ENCODE measurements around the gene RNF212B.
"Not testable (repeated sequence)": the region's sequence is repeated elsewhere in the genome, so short reads cannot be mapped to it uniquely, and the experiment has no call there.

Gene RNF212B

GRCh38 chr14:23217032-23218020 lies 20.4 kb upstream of the RNF212B start:
- H3K27me3 ChIP-seq (replicated peaks; ENCODE audit: control insufficient read depth, insufficient read depth, low read length), result no peaks in the 10 kb centered on the region
- no peaks in the 10 kb centered on the region for H3K36me3 ChIP-seq (ENCODE audit: control insufficient read depth, insufficient read depth, low read length)
- TF ChIP-seq, protein P1, sequence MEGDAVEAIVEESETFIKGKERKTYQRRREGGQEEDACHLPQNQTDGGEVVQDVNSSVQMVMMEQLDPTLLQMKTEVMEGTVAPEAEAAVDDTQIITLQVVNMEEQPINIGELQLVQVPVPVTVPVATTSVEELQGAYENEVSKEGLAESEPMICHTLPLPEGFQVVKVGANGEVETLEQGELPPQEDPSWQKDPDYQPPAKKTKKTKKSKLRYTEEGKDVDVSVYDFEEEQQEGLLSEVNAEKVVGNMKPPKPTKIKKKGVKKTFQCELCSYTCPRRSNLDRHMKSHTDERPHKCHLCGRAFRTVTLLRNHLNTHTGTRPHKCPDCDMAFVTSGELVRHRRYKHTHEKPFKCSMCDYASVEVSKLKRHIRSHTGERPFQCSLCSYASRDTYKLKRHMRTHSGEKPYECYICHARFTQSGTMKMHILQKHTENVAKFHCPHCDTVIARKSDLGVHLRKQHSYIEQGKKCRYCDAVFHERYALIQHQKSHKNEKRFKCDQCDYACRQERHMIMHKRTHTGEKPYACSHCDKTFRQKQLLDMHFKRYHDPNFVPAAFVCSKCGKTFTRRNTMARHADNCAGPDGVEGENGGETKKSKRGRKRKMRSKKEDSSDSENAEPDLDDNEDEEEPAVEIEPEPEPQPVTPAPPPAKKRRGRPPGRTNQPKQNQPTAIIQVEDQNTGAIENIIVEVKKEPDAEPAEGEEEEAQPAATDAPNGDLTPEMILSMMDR (IDR thresholded peaks at IDR 0.05; ENCODE audit: insufficient read depth, low read length, poor library complexity, severe bottlenecking), result no peak
- H3K4me3 ChIP-seq (replicated peaks; ENCODE audit: low read depth, low read length), result no peak overlapping the region
- no peak for DNase-seq (ENCODE audit: extremely low read depth, insufficient read length)

DNA sequence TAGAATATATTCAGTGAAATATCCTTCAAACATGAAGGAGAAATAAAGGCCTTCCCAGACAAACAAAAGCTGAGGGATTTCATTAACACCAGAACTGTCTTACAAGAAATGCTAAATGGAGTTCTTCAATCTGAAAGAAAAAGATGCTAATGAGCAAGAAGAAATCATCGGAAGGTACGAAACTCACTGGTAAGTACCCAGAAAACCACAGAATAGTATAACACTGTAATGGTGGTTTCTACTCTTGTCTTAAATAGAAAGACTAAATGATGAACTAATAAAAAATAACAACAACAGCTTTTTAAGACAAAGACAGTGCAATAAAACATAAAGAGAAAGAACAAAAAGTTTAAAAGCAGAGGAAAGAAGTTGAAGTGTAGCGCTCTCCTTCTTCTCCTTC lies 18.7 kb upstream of the RNF212B start:
- Histone ChIP-seq H3K36me3 (ENCODE audit: control insufficient read depth, insufficient read depth, low read length) (no peaks in the 10 kb centered on the region), H3K27me3 (replicated peaks; ENCODE audit: control insufficient read depth, insufficient read depth, low read length) (no peaks in the 10 kb centered on the region), H3K4me3 (replicated peaks; ENCODE audit: low read depth, low read length) (no peak overlapping the region)
- TF ChIP-seq, protein P1 (IDR thresholded peaks at IDR 0.05; ENCODE audit: insufficient read depth, low read length, poor library complexity, severe bottlenecking), result no peak
- no peak for DNase-seq (ENCODE audit: extremely low read depth, insufficient read length)

DNA sequence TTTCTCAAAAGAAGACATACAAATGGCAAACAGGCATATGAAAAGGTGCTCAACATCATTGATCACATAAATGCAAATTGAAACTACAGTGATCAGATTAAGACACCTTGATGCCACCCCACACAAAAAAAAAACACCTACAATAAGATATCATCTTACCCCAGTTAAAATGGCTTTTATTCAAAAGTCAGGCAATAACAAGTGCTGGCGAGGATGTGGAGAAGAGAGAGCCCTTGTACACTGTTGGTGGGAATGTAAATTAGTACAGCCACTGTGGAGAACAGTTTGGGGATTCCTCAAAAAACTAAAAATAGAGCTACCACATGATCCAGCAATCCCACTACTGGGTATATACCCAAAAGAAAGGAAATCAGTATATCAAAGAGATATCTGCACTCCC lies 12.8 kb upstream of the RNF212B start:
- not testable (repeated sequence) for H3K27me3 ChIP-seq (replicated peaks; ENCODE audit: control insufficient read depth, insufficient read depth, low read length); DNase-seq (ENCODE audit: extremely low read depth, insufficient read length); H3K36me3 ChIP-seq (ENCODE audit: control insufficient read depth, insufficient read depth, low read length); H3K4me3 ChIP-seq (replicated peaks; ENCODE audit: low read depth, low read length)

GRCh38 chr14:23227566-23227965 lies 10.2 kb upstream of the RNF212B start:
- H3K36me3 ChIP-seq (ENCODE audit: control insufficient read depth, insufficient read depth, low read length), result no peaks in the 10 kb centered on the region
- H3K4me3 ChIP-seq (replicated peaks; ENCODE audit: low read depth, low read length), result no peak overlapping the region
- DNase-seq (ENCODE audit: extremely low read depth, insufficient read length), result no peak
- TF ChIP-seq, protein P1 (IDR thresholded peaks at IDR 0.05; ENCODE audit: insufficient read depth, low read length, poor library complexity, severe bottlenecking), result no peak
- no peaks in the 10 kb centered on the region for H3K27me3 ChIP-seq (replicated peaks; ENCODE audit: control insufficient read depth, insufficient read depth, low read length)

- no peaks in the 10 kb centered on the region for H3K27me3 ChIP-seq (replicated peaks; ENCODE audit: control insufficient read depth, insufficient read depth, low read length)
- TF ChIP-seq, protein P1 (IDR thresholded peaks at IDR 0.05; ENCODE audit: insufficient read depth, low read length, poor library complexity, severe bottlenecking), result no peak
- no peak for DNase-seq (ENCODE audit: extremely low read depth, insufficient read length)
- H3K4me3 ChIP-seq (replicated peaks; ENCODE audit: low read depth, low read length), result no peak overlapping the region
- no peaks in the 10 kb centered on the region for H3K36me3 ChIP-seq (ENCODE audit: control insufficient read depth, insufficient read depth, low read length)
Observed at GRCh38 chr14:23228812-23229211, 8.9 kb upstream of the RNF212B start.

DNA sequence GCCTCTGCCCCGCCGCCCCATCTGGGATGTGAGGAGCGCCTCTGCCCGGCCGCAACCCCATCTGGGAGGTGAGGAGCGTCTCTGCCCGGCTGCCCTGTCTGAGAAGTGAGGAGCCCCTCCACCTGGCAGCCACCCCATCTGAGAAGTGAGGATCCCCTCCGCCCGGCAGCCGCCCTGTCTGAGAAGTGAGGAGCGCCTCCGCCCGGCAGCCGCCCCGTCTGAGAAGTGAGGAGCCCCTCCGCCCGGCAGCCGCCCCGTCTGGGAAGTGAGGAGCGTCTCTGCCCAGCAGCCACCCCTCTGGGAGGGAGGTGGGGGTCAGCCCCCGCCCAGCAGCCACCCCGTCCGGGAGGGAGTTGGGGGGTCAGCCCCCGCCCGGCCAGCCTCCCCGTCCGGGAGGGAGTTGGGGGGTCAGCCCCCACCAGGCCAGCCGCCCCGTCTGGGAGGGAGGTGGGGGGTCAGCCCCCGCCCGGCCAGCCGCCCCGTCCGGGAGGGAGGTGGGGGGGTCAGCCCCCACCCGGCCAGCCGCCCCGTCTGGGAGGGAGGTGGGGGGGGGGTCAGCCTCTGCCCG lies 5.4 kb upstream of the RNF212B start:
- H3K27me3 ChIP-seq (replicated peaks; ENCODE audit: control insufficient read depth, insufficient read depth, low read length); H3K36me3 ChIP-seq (ENCODE audit: control insufficient read depth, insufficient read depth, low read length); H3K4me3 ChIP-seq (replicated peaks; ENCODE audit: low read depth, low read length); DNase-seq (ENCODE audit: extremely low read depth, insufficient read length): not testable (repeated sequence)
